Activated CD4-positive, alpha-beta T cell treated with anti-CD3 and anti-CD28 coated beads for 4 hours (primary cell): Measurements from ENCODE around the gene VPS37C.

Experiments
- DNase-seq, 2 donors: peaks; one replicate each; pipeline ENCODE4 v3.0.0-alpha.2; 2020

Gene VPS37C

GRCh38 chr11:61131586-61131985 is 29.6 kb downstream of the VPS37C start:
- no peak for DNase-seq

GRCh38 chr11:61131186-61131585 is 30.0 kb downstream of the VPS37C start:
- DNase-seq: no peak

GRCh38 chr11:61129639-61130523 is 31.3 kb downstream of the VPS37C start:
- peak; percentile 89 to 91 for DNase-seq

- DNase-seq: no peak
Observed at GRCh38 chr11:61128947-61129638, 32.1 kb downstream of the VPS37C start.

GRCh38 chr11:61127991-61128390 is 33.2 kb downstream of the VPS37C start:
- DNase-seq: no peak

- no peak for DNase-seq
Observed at GRCh38 chr11:61126256-61126655, 35.0 kb downstream of the VPS37C start.

- DNase-seq: no peak
Observed at GRCh38 chr11:61125310-61125684, 35.9 kb downstream of the VPS37C start.

- no peak for DNase-seq
Observed at GRCh38 chr11:61124574-61125309, 36.5 kb downstream of the VPS37C start.

GRCh38 chr11:61123775-61124571 is 37.3 kb downstream of the VPS37C start:
- DNase-seq: no peak

- no peak for DNase-seq
Observed at GRCh38 chr11:61122761-61123160, 38.5 kb downstream of the VPS37C start.

- DNase-seq: no peak
Observed at GRCh38 chr11:61121917-61122316, 39.3 kb downstream of the VPS37C start.

GRCh38 chr11:61121192-61121831 is 39.9 kb downstream of the VPS37C start:
- no peak for DNase-seq

GRCh38 chr11:61120706-61121191 is 40.5 kb downstream of the VPS37C start:
- DNase-seq: peak in 1 of 2 donors; percentile 49

- DNase-seq: no peak
Observed at GRCh38 chr11:61120099-61120705, 41.0 kb downstream of the VPS37C start.

- no peak for DNase-seq
Observed at GRCh38 chr11:61119571-61119970, 41.7 kb downstream of the VPS37C start.

- DNase-seq: no peak
Observed at GRCh38 chr11:61119055-61119454, 42.2 kb downstream of the VPS37C start.

GRCh38 chr11:61118406-61118805 is 42.8 kb downstream of the VPS37C start:
- DNase-seq: no peak

GRCh38 chr11:61118004-61118403 is 43.2 kb downstream of the VPS37C start:
- no peak for DNase-seq

- no peak for DNase-seq
Observed at GRCh38 chr11:61117168-61117520, 44.1 kb downstream of the VPS37C start.

- DNase-seq: peak; percentile 34 to 48
Observed at GRCh38 chr11:61116426-61117167, 44.6 kb downstream of the VPS37C start.
